Measurements from ENCODE around the gene CFAP107.
"Not testable (repeated sequence)": the region's sequence is repeated elsewhere in the genome, so short reads cannot be mapped to it uniquely, and the experiment has no call there.

Gene CFAP107

DNA sequence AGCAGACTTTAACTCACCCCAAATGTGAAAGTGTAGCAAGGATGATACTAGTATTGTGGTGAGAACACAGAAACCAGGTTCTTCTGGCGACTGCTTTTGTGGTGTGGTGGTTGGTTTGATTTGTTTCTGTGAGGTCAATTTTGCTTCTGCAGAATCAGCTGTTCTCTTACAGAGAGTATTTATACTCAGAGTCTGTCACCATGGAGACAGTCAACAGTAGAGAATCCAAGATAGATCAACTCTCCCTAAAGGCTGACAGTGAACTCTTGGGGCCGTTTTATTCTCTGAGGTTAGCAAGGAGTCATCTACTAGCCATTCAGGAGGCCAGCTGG lies at the start of gene CFAP107:
Gene CFAP107 (plus strand): TSS at position 209 of the 332 bp plus-strand sequence. CDS start 231 bp downstream, outside the sequence.
- DNase-seq (ENCODE audit: low read depth): no peak

GRCh38 chr1:12696658-12697057 lies 49.3 kb upstream of the CFAP107 start:
- DNase-seq (ENCODE audit: low read depth): no peak

DNA sequence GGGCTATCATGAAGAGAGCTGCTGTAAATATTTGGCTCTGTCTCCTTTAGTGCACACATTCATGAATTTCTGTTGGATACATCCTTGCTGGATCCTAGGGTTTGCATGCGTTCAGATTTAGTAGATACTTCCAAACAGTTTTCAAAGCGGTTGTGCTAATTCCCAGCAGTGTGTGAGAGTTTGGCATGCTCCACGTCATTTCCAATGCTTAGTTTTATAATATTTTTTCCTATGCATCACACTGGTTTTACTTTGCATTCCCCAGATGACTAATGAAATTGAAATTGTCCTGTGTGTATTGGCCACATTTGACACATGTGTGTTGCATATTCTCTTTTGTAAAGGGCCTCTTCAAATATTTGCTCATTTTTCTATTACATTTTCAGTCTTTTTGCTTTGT lies 48.6 kb upstream of the CFAP107 start:
- DNase-seq (ENCODE audit: low read depth): no peak

- no peak for DNase-seq (ENCODE audit: low read depth)
Measured at GRCh38 chr1:12703821-12704451, 42.1 kb upstream of the CFAP107 start.

DNA sequence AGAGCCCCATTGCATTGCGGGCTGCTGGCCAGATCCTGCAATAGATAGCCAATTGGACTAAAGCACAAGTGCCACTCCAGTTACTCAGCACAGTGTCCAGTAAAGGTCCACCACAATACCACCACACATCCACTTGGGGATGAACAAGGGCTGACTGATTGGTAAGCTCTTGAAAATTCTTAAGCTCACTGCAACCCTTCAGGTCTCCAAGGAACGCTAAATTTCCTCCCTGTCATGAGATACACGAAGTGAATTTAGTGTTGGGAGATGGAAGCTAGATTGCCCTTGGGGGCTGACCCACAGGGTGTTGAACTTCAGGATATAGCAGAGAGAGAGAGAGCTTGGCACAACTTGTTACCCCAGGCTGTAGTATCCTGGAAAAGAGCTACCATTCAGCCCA lies 39.9 kb upstream of the CFAP107 start:
- no peak for DNase-seq (ENCODE audit: low read depth)

DNA sequence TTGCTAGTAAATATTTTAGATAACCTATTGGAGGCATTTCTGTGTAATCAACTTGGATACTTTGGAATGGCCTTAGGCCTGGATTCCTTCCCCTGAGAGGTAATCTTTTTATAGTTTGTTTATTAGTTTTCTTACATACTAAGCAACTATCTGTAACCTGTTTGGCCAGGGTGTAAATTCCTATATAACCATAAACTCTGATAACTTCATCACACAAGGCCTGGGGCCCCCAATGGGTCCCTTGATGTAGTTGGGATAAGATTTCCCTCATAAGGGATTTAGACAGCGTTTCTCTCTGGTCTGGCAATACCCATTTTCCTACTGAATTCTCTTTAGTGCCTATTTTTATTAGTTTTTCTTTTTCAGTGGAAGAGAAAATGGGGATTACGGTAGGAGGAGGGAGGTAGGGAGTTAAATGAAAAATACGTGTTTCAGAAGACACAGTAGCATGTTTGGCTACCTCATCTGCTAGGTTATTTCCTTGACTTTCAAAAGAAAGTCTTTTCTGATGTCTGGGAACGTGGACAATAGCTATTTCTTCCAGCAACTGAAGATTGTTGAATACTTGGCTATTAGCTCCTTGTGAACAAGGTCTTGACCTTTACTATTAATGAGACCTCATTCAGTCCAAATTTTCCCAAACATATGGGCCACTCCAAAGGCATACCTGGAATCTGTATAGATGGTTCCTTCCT lies 37.5 kb upstream of the CFAP107 start:
- DNase-seq (ENCODE audit: low read depth): no peak

GRCh38 chr1:12709091-12709491 lies 36.9 kb upstream of the CFAP107 start:
- DNase-seq (ENCODE audit: low read depth): no peak

- DNase-seq (ENCODE audit: low read depth): no peak
Measured at GRCh38 chr1:12709696-12710095, 36.3 kb upstream of the CFAP107 start.

DNA sequence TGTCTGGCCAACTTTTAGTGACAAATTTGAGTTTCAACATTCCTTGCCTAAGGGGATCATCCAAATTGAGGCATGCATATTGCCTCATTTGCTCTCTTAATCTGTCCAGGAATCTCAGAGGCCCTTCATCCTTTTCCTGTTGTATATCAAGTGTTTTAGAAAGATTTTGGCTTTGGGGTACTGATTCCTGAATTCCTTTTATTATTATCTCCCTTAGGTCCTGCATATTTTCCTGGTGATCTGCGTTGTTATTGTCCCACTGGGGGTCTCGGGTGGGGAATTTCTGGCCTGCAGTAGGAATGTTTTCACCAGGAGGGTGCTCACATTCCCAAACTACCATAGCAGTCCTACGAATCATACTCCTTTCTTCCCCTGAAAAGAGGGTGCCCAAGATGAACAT lies 34.5 kb upstream of the CFAP107 start:
- DNase-seq (ENCODE audit: low read depth): no peak

DNA sequence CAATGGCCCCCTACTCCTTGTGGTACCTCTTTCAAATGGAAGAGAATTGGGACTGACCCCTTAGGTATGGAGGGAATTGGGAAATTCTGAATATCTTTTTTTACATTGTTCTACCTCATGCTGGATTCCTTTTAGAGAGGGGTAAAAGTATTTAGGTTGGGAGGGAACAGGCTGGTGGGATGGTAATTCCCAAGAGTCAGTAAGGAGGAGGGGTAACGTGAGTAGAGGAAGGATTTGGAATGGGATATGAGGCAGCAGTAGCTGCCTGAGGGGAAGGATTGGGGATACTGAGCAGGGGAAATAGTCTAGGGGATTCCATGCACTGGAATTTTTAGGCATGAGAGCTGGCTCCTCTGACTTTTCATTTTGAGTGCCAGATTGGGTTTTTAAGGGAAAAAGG lies 33.9 kb upstream of the CFAP107 start:
- no peak for DNase-seq (ENCODE audit: low read depth)

DNA sequence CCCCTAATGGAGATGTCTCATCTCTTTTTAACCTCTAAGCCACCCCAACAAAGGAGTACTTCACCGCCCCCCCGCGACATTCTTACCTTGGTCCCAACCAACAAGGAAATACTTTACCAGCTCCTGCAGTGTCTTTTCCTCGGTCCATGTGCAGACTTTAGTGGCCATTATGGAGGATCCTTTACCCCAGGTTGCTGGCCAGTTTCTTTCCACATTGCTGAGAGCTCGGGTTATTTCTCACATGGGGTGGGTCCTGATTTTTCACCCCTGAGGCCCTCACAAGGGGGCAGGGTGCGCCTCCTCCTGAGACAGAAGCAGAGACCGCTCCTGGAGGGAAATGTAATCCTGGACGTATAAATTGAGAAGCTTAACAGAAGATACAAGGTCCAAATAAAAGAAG lies 33.1 kb upstream of the CFAP107 start:
- DNase-seq (ENCODE audit: low read depth): no peak

DNA sequence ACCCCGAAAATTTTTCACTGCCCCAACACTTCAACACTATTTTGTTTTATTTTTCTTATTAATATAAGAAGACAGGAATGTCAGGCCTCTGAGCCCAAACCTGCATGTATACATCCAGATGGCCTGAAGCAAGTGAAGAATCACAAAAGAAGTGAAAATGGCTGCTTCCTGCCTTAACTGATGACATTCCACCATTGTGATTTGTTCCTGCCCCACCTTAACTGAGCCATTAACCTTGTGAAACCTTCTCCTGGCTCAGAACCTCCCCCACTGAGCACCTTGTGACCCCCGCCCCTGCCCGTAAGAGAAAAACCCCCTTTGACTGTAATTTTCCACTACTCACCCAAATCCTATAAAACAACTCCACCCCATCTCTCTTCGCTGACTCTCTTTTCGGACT lies 32.3 kb upstream of the CFAP107 start:
- not testable (repeated sequence) for DNase-seq (ENCODE audit: low read depth)

- no peak for DNase-seq (ENCODE audit: low read depth)
Measured at GRCh38 chr1:12714710-12715475, 31.1 kb upstream of the CFAP107 start.

- no peak for DNase-seq (ENCODE audit: low read depth)
Measured at GRCh38 chr1:12715896-12716437, 30.0 kb upstream of the CFAP107 start, which contains the start of gene AADACL3. Gene AADACL3, plus strand, starts transcription at chr1:12716110. Its CDS starts 67 bp downstream, at chr1:12716177.

DNA sequence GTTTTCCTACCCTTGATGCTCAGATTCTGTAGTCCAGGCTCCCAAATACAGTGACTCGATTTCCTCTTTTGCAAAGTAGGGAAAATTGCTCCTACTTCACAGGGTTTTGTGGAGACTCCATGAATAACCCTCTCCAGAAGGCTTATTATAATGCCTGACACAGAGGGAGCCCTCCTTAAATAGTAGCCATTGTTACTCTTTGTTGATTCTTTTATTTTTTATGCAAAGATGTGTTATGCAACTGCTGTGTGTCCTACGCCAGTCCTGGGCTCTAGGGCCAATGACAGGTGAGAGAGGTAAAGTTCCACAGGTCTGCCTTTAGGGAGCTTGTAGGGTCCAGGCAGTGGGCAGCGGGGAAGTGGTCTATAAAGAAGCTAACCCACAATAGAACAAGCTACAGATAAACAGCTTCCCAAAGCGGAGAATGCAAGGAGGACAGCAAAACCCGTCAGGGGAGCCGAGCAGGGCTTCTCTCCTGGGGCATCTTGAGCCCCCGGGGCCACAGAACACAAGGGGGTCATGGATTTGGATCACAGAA lies 28.6 kb upstream of the CFAP107 start:
- DNase-seq (ENCODE audit: low read depth): no peak

DNA sequence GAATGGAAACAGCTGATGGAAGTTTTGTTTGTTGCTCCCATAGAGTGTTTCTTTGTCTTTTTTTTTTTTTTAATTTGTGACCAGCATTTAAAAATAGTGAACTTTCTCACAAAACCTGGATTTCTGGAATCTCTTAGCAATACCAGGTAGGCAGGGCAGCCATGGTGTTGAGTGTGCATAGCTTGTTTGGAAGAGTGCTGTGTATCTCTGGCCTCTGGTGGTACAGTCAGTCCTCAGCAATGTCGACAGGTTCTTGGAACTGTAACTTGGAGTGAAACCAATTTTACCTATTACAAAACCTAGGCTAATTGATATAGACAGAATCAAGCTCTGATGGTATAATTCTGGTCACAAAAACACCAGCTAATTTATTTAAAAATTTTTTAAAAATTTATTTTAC lies 23.4 kb upstream of the CFAP107 start:
- no peak for DNase-seq (ENCODE audit: low read depth)

DNA sequence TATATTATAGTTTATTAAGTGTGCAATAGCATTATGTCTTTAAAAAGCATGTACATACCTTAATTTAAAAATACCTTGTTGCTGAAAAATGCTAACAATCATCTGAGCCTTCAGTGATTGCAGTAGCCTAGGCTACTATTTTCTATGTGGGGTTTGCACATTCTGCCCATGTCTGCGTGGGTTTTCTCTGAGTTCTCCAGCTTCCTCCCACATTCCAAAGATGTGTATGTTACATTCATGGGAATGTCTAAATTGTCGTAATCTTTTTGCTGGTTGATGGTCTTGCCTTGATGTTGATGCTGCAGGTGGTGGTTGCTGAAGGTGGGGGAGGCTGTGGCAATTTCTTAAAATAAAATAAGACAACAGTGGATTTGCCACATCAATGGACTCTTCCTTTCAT lies 17.6 kb upstream of the CFAP107 start:
- no peak for DNase-seq (ENCODE audit: low read depth)

DNA sequence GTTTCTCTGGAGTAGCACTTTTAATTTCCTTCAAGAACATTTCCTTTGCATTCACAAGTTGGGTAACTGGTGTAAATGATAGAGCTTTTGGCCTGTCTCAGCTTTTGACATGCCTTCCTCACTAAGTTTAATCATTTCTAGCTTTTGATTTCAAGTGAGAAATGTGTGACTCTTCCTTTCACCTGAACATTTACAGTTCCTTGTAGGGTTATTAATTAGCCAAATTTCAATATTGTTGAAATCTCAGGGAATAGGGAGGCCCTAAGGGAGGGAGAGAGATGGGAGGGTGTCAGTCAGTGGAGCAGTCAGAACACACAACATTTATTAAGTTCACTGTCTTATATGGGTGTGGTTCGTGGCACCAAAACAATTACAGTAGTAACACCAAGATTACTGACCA lies 15.8 kb upstream of the CFAP107 start:
- DNase-seq (ENCODE audit: low read depth): no peak

DNA sequence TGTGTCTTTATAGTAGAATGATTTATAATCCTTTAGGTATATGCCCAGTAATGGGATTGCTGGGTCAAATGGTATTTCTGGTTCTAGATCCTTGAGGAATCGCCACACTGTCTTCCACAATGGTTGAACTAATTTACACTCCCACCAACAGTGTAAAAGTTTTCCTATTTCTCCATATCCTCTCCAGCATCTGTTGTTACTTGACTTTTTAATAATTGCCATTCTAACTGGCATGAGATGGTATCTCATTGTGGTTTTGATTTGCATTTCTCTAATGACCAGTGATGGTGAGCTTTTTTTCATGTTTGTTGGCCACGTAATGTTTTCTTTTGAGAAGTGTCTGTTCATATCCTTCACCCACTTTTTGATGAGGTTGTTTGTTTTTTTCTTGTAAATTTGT lies 14.9 kb upstream of the CFAP107 start:
- DNase-seq (ENCODE audit: low read depth): not testable (repeated sequence)

DNA sequence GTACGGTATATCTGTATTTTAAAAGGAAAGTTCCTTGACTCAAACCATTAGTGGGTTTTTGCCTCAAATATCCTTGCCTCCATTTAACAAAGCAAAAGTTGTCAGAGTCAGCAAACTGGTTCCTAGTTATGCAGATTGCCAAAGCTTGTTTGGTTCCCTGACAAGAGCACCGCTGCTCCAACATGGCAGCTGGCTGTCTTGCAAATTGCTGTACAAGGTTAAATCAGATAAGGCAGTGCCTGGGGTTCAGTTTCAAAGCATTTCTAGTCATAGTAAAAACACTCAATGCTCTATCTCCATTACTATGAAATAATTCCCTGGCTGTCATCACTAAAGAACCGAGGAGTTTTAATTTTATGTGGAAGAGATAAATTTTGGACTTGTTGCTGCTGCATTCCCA lies 11.3 kb upstream of the CFAP107 start:
- DNase-seq (ENCODE audit: low read depth): no peak

GRCh38 chr1:12738934-12739333 lies 7.1 kb upstream of the CFAP107 start:
- no peak for DNase-seq (ENCODE audit: low read depth)

DNA sequence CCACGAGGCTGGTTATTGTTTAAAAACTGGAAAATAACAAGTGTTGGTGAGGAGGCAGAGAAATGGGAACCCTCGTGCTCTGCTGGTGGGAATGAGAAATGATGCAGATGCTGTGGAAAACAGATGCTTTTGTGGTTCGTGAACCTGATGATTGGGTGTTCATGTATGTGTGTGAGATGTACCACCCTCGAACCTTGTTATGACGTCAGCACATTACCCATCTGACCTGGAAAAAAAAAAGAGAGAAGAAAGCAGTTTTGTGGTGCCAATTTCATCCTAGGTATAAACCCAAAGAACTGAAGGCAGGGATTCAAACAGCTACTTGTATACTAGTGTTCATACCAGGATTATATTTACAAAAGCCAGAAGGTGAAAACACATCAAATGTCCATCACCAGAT lies 6.4 kb upstream of the CFAP107 start:
- DNase-seq (ENCODE audit: low read depth): no peak

GRCh38 chr1:12741946-12742345 lies 4.1 kb upstream of the CFAP107 start:
- no peak for DNase-seq (ENCODE audit: low read depth)

Measured in stimulated activated CD8-positive, alpha-beta memory T cell treated with anti-CD3 and anti-CD28 coated beads, Interleukin-12 subunit alpha, Interleukin-12 subunit beta, amount 100 ng/mL, for 4 hours (primary cell).